K562 (cell line): ENCODE measurements around the gene AIM2. TPM values are rescaled to one million over a fixed set of nuclear protein-coding genes. Genes with fewer than 3 reads are reported as not detected.

Experiments used
- DNMT1 ChIP-seq: fragments of 450-650 bp; IDR thresholded peaks from 2 replicates; pipeline ENCODE4 v1.6.1; 2016; ENCODE audit warnings: antibody characterized with exemption, mild to moderate bottlenecking
- ELF4 ChIP-seq: fragments of 450-650 bp; formaldehyde crosslinking; IDR thresholded peaks from 2 replicates; pipeline ENCODE4 v1.4.0; 2022; ENCODE audit warnings: missing genetic modification characterization
- HMGN3 ChIP-seq: IDR thresholded peaks from 2 replicates; pipeline ENCODE4 v1.6.1; 2011; ENCODE audit warnings: borderline replicate concordance, low read depth, mild to moderate bottlenecking, mixed read lengths, low read length; ENCODE audit not compliant: insufficient read length; ENCODE audit errors: extremely low read depth
- MECOM ChIP-seq: fragments of 250-450 bp; sonication (Bioruptor Pico); IDR thresholded peaks from 2 replicates; pipeline ENCODE4 v1.8.0; 2022; ENCODE audit warnings: inconsistent platforms
- RNF219 ChIP-seq: fragments of 250-450 bp; sonication (Bioruptor Pico); IDR thresholded peaks from 2 replicates; pipeline ENCODE4 v1.5.0; 2022; ENCODE audit warnings: mild to moderate bottlenecking
- SMARCB1 ChIP-seq: IDR thresholded peaks from 2 replicates; pipeline ENCODE4 v1.6.1; 2011; ENCODE audit warnings: improper control_type of control experiment, low read depth; ENCODE audit not compliant: insufficient read length
- TEAD1 ChIP-seq, 2 experiments: fragments of 450-650 bp in 1 of 2; sonication (generic) in 1 of 2; formaldehyde crosslinking; IDR thresholded peaks; 2 replicates each; pipeline versions ENCODE4 v1.4.0 to v1.8.0; 2020 to 2022; ENCODE audit warnings: mild to moderate bottlenecking in 2 of 2, missing genetic modification reagents in 1 of 2
- VEZF1 ChIP-seq: fragments of 200-800 bp; sonication (Bioruptor generic); IDR thresholded peaks from 2 replicates; pipeline ENCODE4 v1.6.1; 2017; ENCODE audit warnings: missing genetic modification characterization, missing compliant biosample characterization
- XRCC5 ChIP-seq: fragments of 200-400 bp; formaldehyde crosslinking; IDR thresholded peaks from 2 replicates; pipeline ENCODE4 v1.6.1; 2017; ENCODE audit warnings: low read depth, mild to moderate bottlenecking, low read length
- ZNF395 ChIP-seq: fragments of 200-800 bp; sonication (Bioruptor generic); IDR thresholded peaks from 2 replicates; pipeline ENCODE4 v1.6.1; 2017; ENCODE audit warnings: missing genetic modification characterization, missing compliant biosample characterization
- ZZZ3 ChIP-seq: fragments of 450-650 bp; IDR thresholded peaks from 2 replicates; pipeline ENCODE4 v1.6.1; 2016; ENCODE audit warnings: antibody characterized with exemption, mild to moderate bottlenecking, moderate library complexity
- polyA plus RNA-seq, 8 experiments: library from polyadenylated mRNA; depleted of rRNA in 4 of 8; stranded (reverse) in 5 of 8; unstranded in 3 of 8; fragments of >200 nt; fragmentation: Nextera tagmentation in 2 of 8; fragmentation: Illumina TruSeq in 1 of 8; extraction: Ambion mirVana in 2 of 8; extraction: Trizol in 1 of 8; gene quantifications; 2 replicates each; pipeline versions ENCODE4 v1.2.1 to v1.2.3, GENCODE V29; 2011 to 2014; ENCODE audit warnings: inconsistent platforms in 1 of 8, missing spikeins in 1 of 8
- total RNA-seq, 7 experiments: library from RNA; depleted of rRNA in 6 of 7; stranded (reverse); fragments of >200 nt in 6 of 7; fragmentation: Illumina TruSeq in 2 of 7; extraction: Trizol in 2 of 7; gene quantifications; 2 replicates each; pipeline versions ENCODE4 v1.2.1 to v1.2.3, GENCODE V29; 2011 to 2021; ENCODE audit warnings: low replicate concordance in 1 of 7
- TF ChIP-seq, protein P1 (sequence below): sonication (generic); formaldehyde crosslinking; IDR thresholded peaks from 2 replicates; pipeline ENCODE4 v1.8.0; 2022; ENCODE audit warnings: mild to moderate bottlenecking, missing genetic modification reagents
- TF ChIP-seq, protein P2 (sequence below): fragments of 200-800 bp; sonication (Bioruptor generic); IDR thresholded peaks from 2 replicates; pipeline ENCODE4 v1.6.1; 2016; ENCODE audit warnings: missing genetic modification characterization, missing compliant biosample characterization

AIM2 gene
- total and polyA plus RNA-seq, 9 of the 15 experiments (the other 6 are each of a cell fraction or from before 2014, with no cell fraction given), result 0.10 to 0.95 (median 0.22) TPM

GRCh38 chr1:159015440-159015909, 61.1 kb downstream of the AIM2 start (continued):
- no peak for TF ChIP-seq XRCC5
- peak; percentile 96 for TF ChIP-seq ZNF395 (CRISPR knock-in tag)
- no peak for TF ChIP-seq MECOM (CRISPR knock-in tag)
- TF ChIP-seq RNF219 (CRISPR knock-in tag), result no peak
- TF ChIP-seq, protein P1, sequence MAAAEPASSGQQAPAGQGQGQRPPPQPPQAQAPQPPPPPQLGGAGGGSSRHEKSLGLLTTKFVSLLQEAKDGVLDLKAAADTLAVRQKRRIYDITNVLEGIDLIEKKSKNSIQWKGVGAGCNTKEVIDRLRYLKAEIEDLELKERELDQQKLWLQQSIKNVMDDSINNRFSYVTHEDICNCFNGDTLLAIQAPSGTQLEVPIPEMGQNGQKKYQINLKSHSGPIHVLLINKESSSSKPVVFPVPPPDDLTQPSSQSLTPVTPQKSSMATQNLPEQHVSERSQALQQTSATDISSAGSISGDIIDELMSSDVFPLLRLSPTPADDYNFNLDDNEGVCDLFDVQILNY (CRISPR knock-in tag), result no peak
- no peak for TF ChIP-seq DNMT1
- TF ChIP-seq SMARCB1, result no peak
- peak in 1 of 2 experiments; percentile 67; a peak in 1 of 4 replicates for TF ChIP-seq TEAD1 (CRISPR knock-in tag; IDR thresholded peaks at IDR 0.05)
- TF ChIP-seq ELF4 (CRISPR knock-in tag), result peak; percentile 82
- TF ChIP-seq HMGN3, result no peak
- peak; percentile 63 for TF ChIP-seq VEZF1 (CRISPR knock-in tag)
- TF ChIP-seq, protein P2, sequence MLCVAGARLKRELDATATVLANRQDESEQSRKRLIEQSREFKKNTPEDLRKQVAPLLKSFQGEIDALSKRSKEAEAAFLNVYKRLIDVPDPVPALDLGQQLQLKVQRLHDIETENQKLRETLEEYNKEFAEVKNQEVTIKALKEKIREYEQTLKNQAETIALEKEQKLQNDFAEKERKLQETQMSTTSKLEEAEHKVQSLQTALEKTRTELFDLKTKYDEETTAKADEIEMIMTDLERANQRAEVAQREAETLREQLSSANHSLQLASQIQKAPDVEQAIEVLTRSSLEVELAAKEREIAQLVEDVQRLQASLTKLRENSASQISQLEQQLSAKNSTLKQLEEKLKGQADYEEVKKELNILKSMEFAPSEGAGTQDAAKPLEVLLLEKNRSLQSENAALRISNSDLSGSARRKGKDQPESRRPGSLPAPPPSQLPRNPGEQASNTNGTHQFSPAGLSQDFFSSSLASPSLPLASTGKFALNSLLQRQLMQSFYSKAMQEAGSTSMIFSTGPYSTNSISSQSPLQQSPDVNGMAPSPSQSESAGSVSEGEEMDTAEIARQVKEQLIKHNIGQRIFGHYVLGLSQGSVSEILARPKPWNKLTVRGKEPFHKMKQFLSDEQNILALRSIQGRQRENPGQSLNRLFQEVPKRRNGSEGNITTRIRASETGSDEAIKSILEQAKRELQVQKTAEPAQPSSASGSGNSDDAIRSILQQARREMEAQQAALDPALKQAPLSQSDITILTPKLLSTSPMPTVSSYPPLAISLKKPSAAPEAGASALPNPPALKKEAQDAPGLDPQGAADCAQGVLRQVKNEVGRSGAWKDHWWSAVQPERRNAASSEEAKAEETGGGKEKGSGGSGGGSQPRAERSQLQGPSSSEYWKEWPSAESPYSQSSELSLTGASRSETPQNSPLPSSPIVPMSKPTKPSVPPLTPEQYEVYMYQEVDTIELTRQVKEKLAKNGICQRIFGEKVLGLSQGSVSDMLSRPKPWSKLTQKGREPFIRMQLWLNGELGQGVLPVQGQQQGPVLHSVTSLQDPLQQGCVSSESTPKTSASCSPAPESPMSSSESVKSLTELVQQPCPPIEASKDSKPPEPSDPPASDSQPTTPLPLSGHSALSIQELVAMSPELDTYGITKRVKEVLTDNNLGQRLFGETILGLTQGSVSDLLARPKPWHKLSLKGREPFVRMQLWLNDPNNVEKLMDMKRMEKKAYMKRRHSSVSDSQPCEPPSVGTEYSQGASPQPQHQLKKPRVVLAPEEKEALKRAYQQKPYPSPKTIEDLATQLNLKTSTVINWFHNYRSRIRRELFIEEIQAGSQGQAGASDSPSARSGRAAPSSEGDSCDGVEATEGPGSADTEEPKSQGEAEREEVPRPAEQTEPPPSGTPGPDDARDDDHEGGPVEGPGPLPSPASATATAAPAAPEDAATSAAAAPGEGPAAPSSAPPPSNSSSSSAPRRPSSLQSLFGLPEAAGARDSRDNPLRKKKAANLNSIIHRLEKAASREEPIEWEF, result no peak; the same call in 1 of the 2 replicates
- no peak for TF ChIP-seq ZZZ3
